SH-SY5Y (cell line): ENCODE data around the gene PHF5A.

Source experiments
- GATA2 ChIP-seq: IDR thresholded peaks from 2 replicates; pipeline ENCODE4 v1.6.1; 2011; ENCODE audit warnings: mild to moderate bottlenecking, low read depth, low read length
- GATA3 ChIP-seq: IDR thresholded peaks from 2 replicates; pipeline ENCODE4 v1.6.1; 2011; ENCODE audit warnings: low read depth, mild to moderate bottlenecking, low read length, moderate library complexity

DNA sequence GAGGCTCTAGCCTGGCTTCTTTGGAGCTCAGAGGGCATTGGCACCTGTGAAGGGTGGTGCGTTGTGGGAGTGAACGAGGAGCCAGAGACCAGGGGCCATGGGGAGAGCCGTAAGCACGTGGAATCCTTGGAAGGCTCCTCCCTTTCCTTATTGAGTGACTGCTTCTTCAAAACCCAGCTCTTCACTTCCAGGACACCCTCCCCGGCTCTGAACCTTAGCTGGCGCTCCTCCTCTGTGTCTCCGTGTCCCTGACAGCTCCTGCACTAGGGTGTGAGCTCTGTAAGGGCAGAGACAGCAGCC is 49.5 kb upstream of the PHF5A start:
- TF ChIP-seq GATA2 (no peak), GATA3 (no peak)
